Endothelial cell (in vitro differentiated cells): ENCODE measurements around the gene UROC1. TPM values are rescaled to one million over a fixed set of nuclear protein-coding genes. Genes with fewer than 3 reads are reported as not detected.

Experiments
- DNase-seq: peaks from one replicate; pipeline ENCODE4 v3.0.0; 2021; ENCODE audit warnings: low spot score
- H3K27ac Mint-ChIP-seq: one replicate; pipeline ENCODE4 v1.8.0; 2021; ENCODE audit warnings: mixed read lengths, inconsistent platforms; ENCODE audit not compliant: unreplicated experiment
- H3K27me3 Mint-ChIP-seq: one replicate; pipeline ENCODE4 v1.8.0; 2021; ENCODE audit warnings: mild to moderate bottlenecking, moderate library complexity, mixed read lengths, inconsistent platforms; ENCODE audit not compliant: unreplicated experiment
- H3K36me3 Mint-ChIP-seq: one replicate; pipeline ENCODE4 v1.8.0; 2021; ENCODE audit warnings: mild to moderate bottlenecking, low read depth, mixed read lengths, inconsistent platforms; ENCODE audit not compliant: unreplicated experiment
- H3K4me1 Mint-ChIP-seq: one replicate; pipeline ENCODE4 v1.8.0; 2021; ENCODE audit warnings: mild to moderate bottlenecking, mixed read lengths, inconsistent platforms; ENCODE audit not compliant: unreplicated experiment
- H3K4me3 Mint-ChIP-seq: one replicate; pipeline ENCODE4 v1.8.0; 2021; ENCODE audit warnings: mild to moderate bottlenecking, mixed read lengths, inconsistent platforms; ENCODE audit not compliant: unreplicated experiment
- H3K9me3 Mint-ChIP-seq: one replicate; pipeline ENCODE4 v1.8.0; 2021; ENCODE audit warnings: mixed read lengths, inconsistent platforms; ENCODE audit not compliant: unreplicated experiment
- CTCF ChIP-seq: fragments of 200-600 bp; sonication (generic); IDR thresholded peaks from one replicate; pipeline ENCODE4 v1.5.0; 2021; ENCODE audit warnings: antibody characterized with exemption; ENCODE audit not compliant: unreplicated experiment
- total RNA-seq: library from RNA; stranded (reverse); fragmentation: NEBNext Ultra II Directional; extraction: Animal tissue kit (Norgen Biotek cat#: 25700); gene quantifications from one replicate; pipeline ENCODE4 v1.2.1, GENCODE V29; 2021; ENCODE audit not compliant: unreplicated experiment

The UROC1 gene
- total RNA-seq, 1 donor from 2014 or later: not detected

- Mint-ChIP-seq H3K36me3 (peaks cover 6% of the 10 kb centered on the region), H3K27me3 (peaks cover 8% of the 10 kb centered on the region), H3K4me1 (no peaks in the 10 kb centered on the region), H3K4me3 (no peak overlapping the region), H3K9me3 (no peaks in the 10 kb centered on the region), H3K27ac (no peak overlapping the region)
- no peak for TF ChIP-seq CTCF
- no peak for DNase-seq
Observed at GRCh38 chr3:126539558-126540250, 22.1 kb upstream of the UROC1 start.

- no peak overlapping the region for H3K27ac Mint-ChIP-seq
- H3K9me3 Mint-ChIP-seq: no peaks in the 10 kb centered on the region
- no peak for DNase-seq
- H3K27me3 Mint-ChIP-seq: peaks cover 12% of the 10 kb centered on the region
- no peaks in the 10 kb centered on the region for H3K4me1 Mint-ChIP-seq
- no peak for TF ChIP-seq CTCF
- no peak overlapping the region for H3K4me3 Mint-ChIP-seq
- H3K36me3 Mint-ChIP-seq: peaks cover 6% of the 10 kb centered on the region
Observed at GRCh38 chr3:126538966-126539365, 21.4 kb upstream of the UROC1 start.

- no peak for DNase-seq
- Mint-ChIP-seq H3K27ac (no peak overlapping the region), H3K9me3 (no peaks in the 10 kb centered on the region), H3K4me3 (no peak overlapping the region), H3K36me3 (peaks cover 6% of the 10 kb centered on the region), H3K27me3 (peaks cover 12% of the 10 kb centered on the region), H3K4me1 (peaks cover 5% of the 10 kb centered on the region)
- no peak for TF ChIP-seq CTCF
Observed at GRCh38 chr3:126538316-126538715, 20.7 kb upstream of the UROC1 start.

GRCh38 chr3:126537730-126538281, 20.2 kb upstream of the UROC1 start:
- Mint-ChIP-seq H3K4me1 (peaks cover 5% of the 10 kb centered on the region), H3K27me3 (peaks cover 12% of the 10 kb centered on the region), H3K9me3 (no peaks in the 10 kb centered on the region), H3K4me3 (no peak overlapping the region), H3K27ac (no peak overlapping the region), H3K36me3 (peaks cover 6% of the 10 kb centered on the region)
- no peak for DNase-seq
- TF ChIP-seq CTCF: no peak

GRCh38 chr3:126537116-126537729, 19.6 kb upstream of the UROC1 start:
- peaks cover 12% of the 10 kb centered on the region for H3K27me3 Mint-ChIP-seq
- DNase-seq: no peak
- no peak overlapping the region for H3K4me3 Mint-ChIP-seq
- H3K36me3 Mint-ChIP-seq: peaks cover 6% of the 10 kb centered on the region
- peaks cover 5% of the 10 kb centered on the region for H3K4me1 Mint-ChIP-seq
- no peak for TF ChIP-seq CTCF
- no peak overlapping the region for H3K27ac Mint-ChIP-seq
- no peaks in the 10 kb centered on the region for H3K9me3 Mint-ChIP-seq
